ENCODE results near the gene RIN2.

GRCh38 chr20:19779634-19780033 is 21.6 kb downstream of the RIN2 start:
- TF ChIP-seq CTCF (conservative IDR thresholded peaks at IDR 0.05) (no peak), EZH2 (IDR thresholded peaks at IDR 0.05; ENCODE audit: low read depth) (no peak)
